Renal cortical epithelial cell (primary cell): ENCODE measurements around the gene PCK2. TPM values are rescaled to one million over a fixed set of nuclear protein-coding genes. Genes with fewer than 3 reads are reported as not detected.
"Not testable (repeated sequence)": the region's sequence is repeated elsewhere in the genome, so short reads cannot be mapped to it uniquely, and the experiment has no call there.

Experiments used
- DNase-seq: peaks from one replicate; pipeline ENCODE4 v3.0.0-alpha.2; 2011; ENCODE audit warnings: low read depth
- total RNA-seq: library from RNA; depleted of rRNA; stranded (reverse); fragments of >200 nt; gene quantifications from 2 replicates; pipeline ENCODE4 v1.2.3, GENCODE V29; 2014

The PCK2 gene
- 18.5 and 28.0 TPM in 2 replicates for total RNA-seq

DNA sequence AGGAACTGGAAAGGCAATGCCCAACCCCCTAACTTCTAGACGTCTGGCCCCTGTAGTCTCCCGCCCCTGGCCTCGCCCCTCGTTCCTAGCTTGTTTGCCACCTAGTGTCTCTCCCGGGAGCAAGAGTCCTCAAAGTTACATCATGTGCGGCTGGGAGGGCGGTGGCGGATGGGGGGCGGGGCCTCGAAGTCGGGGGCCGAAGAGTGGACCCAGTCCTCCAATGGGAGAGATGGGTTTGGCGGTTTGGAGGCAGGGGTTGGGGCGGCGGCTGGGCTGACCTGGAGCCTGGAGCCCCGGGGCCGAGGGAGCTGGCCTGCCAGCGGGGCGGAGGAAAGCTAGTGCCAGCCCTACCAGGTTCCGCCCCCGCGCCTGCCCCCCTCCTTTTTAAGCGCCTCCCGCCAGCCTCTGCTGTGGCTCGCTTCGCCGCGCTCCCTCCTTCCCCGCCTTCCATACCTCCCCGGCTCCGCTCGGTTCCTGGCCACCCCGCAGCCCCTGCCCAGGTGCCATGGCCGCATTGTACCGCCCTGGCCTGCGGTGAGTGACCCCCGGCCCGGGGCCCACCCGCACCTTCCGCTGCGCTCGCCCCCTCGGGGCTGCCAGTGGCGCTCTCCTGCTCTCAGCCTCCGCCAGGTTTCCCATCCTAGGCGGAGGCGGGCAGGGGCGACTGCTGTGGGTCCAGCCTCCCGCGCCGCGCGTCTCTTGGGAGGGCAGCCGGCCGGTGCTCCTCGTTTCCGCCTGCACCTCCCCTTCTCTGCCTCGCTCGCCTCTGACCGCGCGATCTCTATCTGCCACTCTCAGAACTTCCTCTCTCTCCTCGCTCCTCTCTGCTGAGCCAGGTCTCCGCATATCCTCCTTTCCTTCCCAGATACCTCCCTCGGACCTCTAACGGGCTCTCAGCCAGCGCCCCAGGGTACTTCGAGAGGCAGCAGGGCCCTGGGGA is at the start of gene PCK2:
PCK2 (plus strand) TSS at position 411 of the 940 bp plus-strand sequence; CDS start at position 506, 95 bp downstream.
- DNase-seq = peak; percentile 74

DNA sequence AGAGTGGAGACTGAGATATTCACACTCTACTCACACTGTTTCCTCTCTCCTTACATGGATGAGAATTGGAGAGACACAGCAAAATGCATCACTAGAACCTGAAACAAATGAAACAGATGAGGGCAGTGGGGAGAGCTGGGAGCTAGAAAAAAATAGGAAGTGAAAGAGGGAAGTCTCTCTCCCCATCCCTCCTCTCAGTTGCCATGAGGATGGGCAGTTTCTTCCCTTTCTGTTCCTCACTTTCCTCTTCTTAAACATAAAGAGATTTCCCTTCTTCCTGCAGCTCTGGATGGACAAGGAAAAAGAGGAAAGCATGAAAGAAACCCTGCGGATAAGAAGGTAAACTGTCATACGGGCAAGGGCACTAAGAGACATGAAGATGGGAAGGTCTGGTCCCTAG is 45.1 kb upstream of the PCK2 start:
- not testable (repeated sequence) for DNase-seq

DNA sequence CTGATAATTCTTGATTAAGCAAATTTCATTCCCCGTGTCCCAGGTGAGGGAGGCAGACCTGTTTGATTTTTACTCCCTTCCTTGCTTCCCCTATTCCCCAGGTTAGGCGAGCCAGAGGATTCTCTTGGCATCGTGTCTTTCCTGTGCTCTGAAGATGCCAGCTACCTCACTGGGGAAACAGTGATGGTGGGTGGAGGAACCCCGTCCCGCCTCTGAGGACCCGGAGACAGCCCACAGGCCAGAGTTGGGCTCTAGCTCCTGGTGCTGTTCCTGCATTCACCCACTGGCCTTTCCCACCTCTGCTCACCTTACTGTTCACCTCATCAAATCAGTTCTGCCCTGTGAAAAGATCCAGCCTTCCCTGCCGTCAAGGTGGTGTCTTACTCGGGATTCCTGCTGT is 43.4 kb upstream of the PCK2 start:
- not testable (repeated sequence) for DNase-seq

DNA sequence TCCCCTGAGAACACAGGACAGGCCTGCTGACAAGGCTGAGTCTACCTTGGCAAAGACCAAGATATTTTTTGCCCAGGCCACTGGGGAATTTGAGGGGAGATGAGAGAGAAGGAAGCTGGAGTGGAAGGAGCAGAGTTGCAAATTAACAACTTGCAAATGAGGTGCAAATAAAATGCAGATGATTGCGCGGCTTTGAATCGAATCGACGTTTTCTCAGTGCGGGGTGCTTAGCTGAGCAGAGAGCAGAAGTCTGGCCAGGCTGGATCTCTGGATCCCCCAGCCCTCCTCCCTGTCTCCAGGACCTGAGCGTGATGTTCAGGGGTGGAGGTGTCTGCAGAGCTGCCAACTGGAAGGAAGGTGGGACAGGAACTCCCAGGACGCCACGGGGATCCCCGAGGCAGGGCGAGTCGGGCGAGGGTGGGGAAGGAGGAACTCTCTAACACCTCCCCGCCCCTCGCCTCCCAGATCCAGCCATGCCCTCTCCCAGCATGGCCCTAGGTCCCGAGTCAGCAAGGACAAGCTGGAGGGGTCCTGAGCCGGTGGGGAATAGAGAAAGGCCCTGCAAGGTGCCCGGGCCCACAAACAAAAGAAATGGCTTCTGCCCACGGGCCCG is 42.8 kb upstream of the PCK2 start:
- DNase-seq = no peak

DNA sequence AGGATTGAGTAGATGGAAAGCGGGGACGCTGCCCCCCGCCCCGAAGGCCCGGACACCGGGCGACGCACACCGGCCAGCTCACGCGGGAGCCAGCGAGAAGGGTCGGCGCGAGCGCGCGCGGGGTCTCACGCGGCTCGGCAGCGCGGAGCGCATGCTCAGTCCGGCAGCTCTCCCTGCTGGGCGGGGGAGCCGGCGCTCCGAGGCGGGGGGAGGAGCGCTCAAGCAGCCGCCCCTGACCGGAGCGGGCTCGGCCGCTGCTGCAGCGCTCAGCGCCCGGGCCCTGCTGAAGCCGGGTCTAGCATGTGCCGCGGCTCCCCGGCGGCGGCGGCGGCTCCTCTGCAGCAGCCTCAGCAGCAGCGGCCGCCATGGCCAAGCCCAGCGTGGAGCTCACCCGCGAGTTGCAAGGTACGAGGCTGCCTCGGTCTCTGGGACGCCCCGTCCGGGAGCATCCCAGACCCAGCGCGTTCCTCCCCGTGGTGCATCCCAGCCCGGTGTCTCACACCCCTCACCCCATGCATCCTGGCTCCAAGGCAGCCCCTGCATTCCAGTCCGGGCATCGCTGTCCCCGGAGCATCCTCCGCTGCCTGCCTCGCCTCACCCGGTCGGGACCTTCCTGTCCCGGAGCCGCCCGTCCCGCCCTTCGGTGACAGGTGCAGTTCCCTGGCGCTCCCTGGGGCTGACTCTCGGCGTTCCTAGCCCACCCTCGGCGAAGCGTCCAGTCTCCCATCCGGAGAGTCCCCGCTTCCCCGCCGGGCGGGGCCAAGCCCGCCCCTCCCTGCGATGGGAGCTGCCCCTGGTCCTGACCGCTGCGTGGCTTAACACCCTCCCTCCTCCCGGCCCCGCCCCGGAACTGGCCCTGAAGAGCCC is 42.1 kb upstream of the PCK2 start, which contains the start of gene CARMIL3:
CARMIL3 (plus strand) TSS at position 221 of the 867 bp plus-strand sequence; CDS start at position 366, 145 bp downstream.
- DNase-seq = peak; percentile 7

DNA sequence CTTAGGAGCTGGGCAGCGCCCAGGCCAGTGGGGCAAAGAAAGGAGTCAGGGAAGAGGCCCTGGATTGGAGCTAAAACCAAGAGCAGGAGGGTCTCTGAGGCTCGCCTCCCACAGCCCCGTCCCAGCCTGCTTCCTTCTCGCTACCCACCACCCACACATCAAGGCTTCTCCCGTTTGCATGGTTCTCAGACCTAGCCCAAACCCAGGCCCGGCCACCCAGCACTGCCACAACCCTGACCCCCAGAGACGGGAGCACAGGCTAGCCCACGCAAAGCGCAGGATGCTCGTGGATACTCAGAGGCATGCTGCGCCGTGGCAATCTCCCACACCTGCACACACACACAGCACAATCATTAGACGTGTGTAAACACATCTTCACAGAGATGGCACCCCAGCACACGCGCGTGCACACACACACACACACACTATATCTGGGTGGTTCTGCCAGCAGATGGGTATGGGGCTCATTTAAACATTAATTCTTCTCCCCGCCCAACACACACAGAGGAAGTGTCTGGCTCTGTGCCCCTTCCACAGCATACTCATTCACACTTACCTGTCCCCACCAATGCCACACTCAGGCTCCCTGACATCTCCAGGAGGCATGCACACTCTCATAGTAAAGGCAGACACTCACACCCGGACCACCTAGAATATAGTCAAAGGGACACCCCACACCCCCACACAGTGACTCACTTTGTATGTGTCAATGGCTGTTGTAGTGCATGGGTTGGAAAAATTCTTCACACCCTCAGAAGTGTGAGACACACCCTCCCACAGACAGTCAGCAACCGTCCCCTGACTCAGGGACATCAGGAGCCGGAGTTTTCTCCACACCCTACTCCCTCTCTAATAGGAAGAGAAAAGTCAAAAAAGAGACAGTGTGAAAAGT is 41.2 kb upstream of the PCK2 start:
- no peak for DNase-seq

DNA sequence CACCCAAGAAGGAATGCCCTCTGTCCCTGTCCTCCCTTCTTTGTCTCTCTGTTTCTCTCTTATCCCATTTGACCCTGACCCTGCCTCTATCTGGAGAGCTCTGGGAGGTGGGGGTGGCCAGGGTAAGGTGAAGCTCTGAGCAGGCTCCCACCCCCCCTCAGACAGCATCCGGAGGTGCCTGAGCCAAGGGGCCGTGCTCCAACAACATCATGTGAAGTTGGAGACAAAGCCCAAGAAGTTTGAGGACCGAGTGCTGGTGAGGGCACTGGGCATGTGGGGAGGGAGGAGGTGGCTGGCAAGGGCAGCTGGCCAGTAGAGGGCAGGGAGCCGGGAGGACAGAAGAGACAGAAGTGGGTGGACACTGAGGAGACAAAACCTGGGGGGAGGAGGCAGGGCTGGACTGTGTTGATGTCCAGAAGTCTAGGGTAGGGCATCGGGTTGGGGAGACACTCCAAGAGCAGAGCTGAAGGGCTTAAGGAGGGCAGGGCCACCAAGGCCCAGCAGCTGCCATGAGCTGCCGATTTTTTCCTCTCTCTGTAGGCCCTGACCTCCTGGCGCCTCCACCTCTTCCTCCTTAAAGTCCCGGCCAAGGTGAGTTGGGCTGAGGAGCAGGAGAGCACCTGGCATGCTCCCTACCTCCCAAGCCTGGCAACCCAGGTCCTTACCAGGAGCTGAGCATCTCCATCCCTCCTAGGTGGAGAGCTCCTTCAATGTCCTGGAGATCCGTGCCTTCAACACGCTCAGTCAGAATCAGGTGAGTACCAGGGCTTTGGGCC is 40.4 kb upstream of the PCK2 start:
- no peak for DNase-seq

DNA sequence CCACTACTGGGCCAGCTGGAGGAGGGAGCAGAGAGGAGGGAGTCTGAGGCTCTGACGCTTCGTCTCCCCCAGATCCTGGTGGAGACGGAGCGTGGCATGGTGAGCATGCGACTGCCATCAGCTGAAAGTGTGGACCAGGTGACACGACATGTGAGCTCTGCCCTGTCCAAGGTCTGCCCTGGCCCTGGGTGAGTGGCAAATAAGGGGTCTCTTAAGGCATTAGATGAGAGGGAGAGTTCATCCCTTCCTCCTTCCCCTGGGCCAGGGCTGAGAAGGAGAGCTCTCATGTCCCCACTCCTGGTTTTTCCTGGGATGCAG is 39.8 kb upstream of the PCK2 start:
- no peak for DNase-seq

DNA sequence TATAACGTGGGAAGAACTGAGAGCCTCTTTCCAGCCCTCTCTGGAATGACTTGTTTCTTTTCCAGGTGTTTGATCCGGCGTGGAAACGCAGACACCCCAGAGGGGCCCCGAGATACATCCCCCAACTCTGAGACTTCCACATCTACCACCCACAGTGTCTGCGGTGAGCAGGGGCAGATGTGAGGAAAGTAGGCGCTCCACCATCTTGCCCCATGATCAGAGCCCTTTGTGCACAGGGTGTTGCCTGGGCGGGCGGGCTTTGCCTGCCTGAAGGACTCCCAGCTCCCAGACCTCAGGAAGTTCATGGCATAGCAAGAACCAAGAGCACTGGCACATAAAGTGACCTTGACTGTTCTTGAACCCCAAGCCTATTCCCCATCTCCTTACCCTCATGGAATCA is 39.5 kb upstream of the PCK2 start:
- DNase-seq = no peak

DNA sequence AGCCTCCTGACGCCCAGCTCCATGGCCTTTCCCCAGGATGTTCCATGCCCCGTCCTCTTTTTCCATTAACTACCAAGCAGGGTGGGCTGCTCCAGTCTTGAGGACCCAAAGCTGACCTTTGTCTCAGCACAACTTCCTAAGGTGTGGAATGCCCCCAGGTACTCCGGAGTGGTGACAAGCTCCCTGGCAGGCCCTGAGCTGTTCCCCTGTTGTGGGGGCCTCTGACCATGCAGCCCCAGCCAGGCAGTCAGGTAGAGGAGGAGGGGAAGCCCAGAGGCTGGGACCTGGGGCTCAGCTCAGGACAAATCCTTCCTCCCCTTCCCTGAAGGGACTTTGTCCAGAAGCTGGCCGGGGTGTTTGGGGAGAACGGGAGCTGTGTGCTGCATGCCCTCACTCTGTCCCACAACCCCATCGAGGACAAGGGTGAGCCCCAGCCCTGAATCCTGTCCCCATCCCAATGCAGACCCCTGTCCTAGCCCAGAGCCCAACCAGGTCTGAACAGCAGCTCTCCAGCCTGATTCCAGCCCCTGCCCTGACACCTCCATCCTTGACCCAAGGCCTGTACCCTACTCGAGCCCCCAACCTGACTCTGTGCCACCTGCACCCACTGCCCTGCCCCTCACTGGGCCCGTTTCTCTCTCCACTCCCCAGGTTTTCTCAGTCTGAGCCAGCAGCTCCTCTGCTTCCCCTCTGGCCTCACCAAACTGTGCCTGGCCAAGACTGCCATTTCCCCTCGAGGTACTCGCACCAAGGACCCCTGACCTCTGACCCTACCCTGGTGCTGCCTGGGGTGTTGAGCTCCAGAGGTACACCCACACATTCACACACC is 37.9 kb upstream of the PCK2 start:
- DNase-seq = no peak

DNA sequence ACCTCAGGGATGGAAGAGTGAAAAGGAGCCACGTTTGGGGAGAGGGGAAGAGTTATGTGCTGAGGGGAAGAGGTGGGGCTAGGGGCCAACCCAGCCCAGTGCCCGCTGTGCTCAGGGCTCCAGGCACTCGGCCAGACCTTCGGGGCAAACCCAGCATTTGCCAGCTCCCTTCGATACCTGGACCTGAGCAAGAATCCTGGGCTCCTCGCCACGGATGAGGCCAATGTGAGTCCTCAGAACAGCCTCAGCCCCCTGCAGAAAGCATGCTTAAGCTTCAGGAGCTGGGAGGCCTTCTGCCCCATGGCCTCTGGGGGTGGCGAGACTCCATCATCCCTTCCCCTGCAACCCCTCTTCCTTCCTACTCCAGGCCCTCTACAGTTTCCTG is 37.3 kb upstream of the PCK2 start:
- no peak for DNase-seq

DNA sequence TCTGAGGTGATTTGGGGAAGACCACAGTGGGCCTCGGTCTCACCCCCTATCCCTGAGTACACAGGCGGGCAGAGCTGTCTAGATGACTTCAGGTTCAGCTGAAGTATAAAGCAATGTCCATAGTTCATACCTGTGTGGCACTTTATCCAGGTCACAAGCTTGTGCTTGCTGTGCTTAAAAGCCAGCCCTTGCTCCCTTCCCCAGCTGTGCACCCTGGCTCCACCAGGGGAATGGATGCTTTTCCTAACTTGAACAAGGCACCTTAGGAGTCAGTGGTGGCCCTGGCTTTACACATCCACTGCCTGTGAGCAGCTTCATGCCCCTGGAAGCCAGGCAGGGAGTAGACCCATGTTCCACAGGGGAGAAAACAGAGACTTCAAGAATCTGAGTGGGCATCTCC is 36.8 kb upstream of the PCK2 start:
- DNase-seq = no peak

DNA sequence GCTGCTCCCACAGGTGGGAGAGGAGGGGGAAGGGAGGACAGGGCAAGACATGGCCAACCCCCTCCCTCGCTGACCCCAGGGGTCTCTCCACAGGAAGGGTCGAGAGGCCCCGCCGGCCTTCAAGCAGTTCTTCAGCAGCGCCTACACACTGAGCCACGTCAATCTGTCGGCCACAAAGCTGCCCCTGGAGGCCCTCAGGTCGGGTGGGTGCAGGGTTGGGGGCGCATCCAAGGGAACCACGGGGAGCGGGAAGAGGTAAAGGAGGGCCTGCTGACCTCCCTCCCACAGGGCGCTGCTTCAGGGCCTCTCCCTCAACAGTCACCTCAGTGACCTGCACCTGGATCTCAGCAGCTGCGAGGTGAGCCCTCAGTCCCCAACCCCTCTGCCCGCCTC is 36.2 kb upstream of the PCK2 start:
- no peak for DNase-seq

DNA sequence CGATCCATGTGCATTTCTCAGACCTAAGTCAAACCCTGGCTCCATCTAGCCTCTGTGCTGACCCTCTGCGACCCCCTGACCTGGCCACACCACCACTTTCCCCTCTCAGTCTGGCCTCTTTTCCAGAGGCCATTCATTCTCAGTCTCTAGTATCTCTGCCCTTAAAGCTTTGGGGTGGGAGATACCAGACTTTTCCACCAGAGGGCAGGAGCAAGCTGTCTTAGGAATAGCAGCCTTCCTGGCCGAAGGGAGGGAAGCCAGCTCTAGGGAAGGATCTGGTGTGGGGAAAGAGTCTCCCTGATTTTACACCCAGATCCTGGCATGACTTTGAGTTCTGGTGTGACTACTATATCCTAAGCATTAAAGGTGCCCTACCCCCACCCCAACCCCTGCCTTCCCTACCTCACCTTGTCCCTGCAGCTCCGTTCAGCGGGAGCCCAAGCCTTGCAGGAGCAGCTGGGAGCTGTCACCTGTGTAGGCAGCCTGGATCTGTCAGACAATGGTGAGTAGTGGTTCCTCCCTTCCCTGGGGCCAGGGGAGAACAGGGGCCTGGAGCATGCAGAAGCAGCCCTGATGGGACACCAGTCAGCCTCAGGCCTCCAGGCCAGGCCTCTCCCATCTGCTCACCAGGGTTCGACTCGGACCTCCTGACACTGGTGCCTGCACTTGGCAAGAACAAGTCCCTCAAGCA is 35.7 kb upstream of the PCK2 start:
- peak; percentile 48 for DNase-seq

DNA sequence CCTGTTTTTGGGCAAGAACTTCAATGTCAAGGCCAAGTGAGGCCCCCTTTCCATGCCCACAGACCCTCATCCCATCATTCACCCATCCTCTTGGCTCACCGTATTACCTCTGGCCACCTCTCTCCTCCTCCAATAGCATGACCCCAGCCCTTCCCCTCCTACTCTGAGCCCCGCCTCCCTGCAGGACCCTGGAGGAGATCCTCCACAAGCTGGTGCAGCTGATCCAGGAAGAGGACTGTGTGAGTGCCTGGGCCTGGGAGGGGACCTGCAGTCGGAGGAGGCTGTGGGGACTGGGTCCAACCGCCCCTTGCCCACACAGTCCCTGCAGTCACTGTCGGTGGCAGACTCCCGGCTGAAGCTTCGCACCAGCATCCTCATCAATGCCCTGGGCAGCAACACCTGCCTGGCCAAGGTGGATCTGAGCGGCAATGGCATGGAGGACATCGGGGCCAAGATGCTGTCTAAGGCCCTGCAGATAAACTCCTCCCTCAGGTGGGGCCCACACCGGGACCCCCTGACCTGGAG is 35.1 kb upstream of the PCK2 start:
- no peak for DNase-seq

DNA sequence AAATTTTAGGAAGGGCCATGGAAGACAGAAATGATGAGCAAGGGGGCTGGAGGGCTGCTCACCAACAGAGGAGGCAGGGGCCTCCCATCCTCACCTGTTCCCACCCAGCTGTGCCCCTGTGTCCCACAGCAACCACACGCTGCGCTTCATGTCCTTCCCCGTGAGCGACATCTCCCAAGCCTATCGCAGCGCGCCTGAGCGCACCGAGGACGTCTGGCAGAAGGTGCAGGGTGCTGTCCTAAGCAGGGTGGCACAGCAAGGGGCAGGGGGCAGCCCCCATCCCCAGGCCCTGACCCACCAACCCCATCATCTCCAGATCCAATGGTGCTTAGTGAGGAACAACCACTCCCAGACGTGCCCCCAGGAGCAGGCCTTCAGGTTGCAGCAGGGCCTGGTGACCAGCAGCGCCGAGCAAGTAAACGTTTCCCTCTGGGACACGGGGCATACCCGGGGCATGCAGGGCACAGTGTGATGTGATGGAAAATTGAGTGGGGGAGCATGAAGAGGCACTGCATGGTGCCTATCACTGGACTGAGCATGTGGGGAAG is 34.2 kb upstream of the PCK2 start:
- DNase-seq = no peak

DNA sequence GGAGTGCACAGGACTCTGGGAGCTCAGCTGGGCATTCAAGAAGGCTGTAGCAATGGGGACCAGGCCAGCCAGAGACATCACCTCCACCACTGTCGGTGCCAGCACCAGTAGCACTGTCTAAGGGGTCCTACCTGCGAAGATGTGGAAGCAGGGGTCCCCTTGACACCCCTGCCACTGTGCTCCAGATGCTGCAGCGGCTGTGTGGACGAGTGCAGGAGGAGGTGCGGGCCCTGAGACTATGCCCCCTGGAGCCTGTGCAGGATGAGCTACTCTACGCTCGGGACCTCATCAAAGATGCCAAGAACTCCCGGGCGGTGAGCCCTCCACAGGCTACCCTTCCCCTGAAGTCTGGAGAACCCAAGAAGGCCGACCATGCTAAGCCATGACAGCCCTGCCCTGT is 33.7 kb upstream of the PCK2 start:
- no peak for DNase-seq
